SK-N-SH (cell line): Measurements from ENCODE around the gene MEA1. TPM values are rescaled to one million over a fixed set of nuclear protein-coding genes. Genes with fewer than 3 reads are reported as not detected.

Source experiments
- CTCF ChIA-PET: fragments of 300-600, 350-600 bp; formaldehyde crosslinking; extraction: SDS; loops from one replicate; lab custom pipeline; 2021; lab: Yijun Ruan, JAX
- POLR2A ChIA-PET: fragments of 350-600 bp; sonication (Branson Sonifier 250); formaldehyde crosslinking; extraction: SDS; loops from one replicate; lab custom pipeline; 2020; ENCODE audit warnings: antibody characterized with exemption, inconsistent platforms; lab: Yijun Ruan, JAX
- DNase-seq: peaks from one replicate; pipeline ENCODE4 v3.0.0; 2012
- H2AFZ ChIP-seq: fragments of 200-600 bp; sonication (generic); 2 replicates; pipeline ENCODE4 v1.8.1; 2016; ENCODE audit warnings: antibody characterized with exemption, mild to moderate bottlenecking, low read depth
- H3F3A ChIP-seq: fragments of 200-600 bp; sonication (generic); replicated peaks from 2 replicates; pipeline ENCODE3; 2016; ENCODE audit warnings: antibody characterized with exemption, mild to moderate bottlenecking; ENCODE audit not compliant: insufficient read depth
- H3K27ac ChIP-seq, 2 experiments: fragments of 200-500 bp in 1 of 2; fragments of 200-600 bp in 1 of 2; sonication (Bioruptor generic) in 1 of 2; sonication (generic), shearing (Covaris generic) in 1 of 2; 2 replicates each; pipeline versions ENCODE4 v1.5.1 to v1.6.1; 2014 to 2016; ENCODE audit warnings: low read depth in 2 of 2, inconsistent platforms in 1 of 2, low read length in 1 of 2, mild to moderate bottlenecking in 1 of 2, mixed read lengths in 1 of 2
- H3K27me3 ChIP-seq: fragments of 200-600 bp; sonication (generic), shearing (Covaris generic); 2 replicates; pipeline ENCODE4 v1.6.1; 2016; ENCODE audit warnings: mixed run types; ENCODE audit not compliant: insufficient read depth
- H3K36me3 ChIP-seq, 2 experiments: fragments of 200-500 bp in 1 of 2; fragments of 200-600 bp in 1 of 2; sonication (Bioruptor generic) in 1 of 2; sonication (generic) in 1 of 2; replicated peaks in 1 of 2; 2 replicates each; pipeline versions ENCODE3 to v1.5.1; 2014 to 2016; ENCODE audit warnings: low read length in 1 of 2, mild to moderate bottlenecking in 1 of 2; ENCODE audit not compliant: insufficient read depth in 2 of 2, control insufficient read depth in 1 of 2
- H3K4me1 ChIP-seq, 2 experiments: fragments of 200-500 bp in 1 of 2; fragments of 200-600 bp in 1 of 2; sonication (Bioruptor generic) in 1 of 2; sonication (generic), shearing (Covaris generic) in 1 of 2; 2 replicates each; pipeline versions ENCODE4 v1.5.1 to v1.6.1; 2014 to 2016; ENCODE audit warnings: low read depth in 1 of 2, low read length in 1 of 2, mixed run types in 1 of 2; ENCODE audit not compliant: insufficient read depth in 2 of 2, control insufficient read depth in 1 of 2
- H3K4me2 ChIP-seq: fragments of 200-600 bp; sonication (generic), shearing (Covaris generic); 2 replicates; pipeline ENCODE4 v1.6.1; 2017; ENCODE audit warnings: mixed run types
- H3K4me3 ChIP-seq, 2 experiments: fragments of 200-500 bp in 1 of 2; fragments of 200-600 bp in 1 of 2; sonication (Bioruptor generic) in 1 of 2; sonication (generic), shearing (Covaris generic) in 1 of 2; 2 replicates each; pipeline versions ENCODE4 v1.5.1 to v1.8.1; 2014 to 2016; ENCODE audit warnings: low read depth in 2 of 2, inconsistent platforms in 1 of 2, low read length in 1 of 2, mild to moderate bottlenecking in 1 of 2, mixed read lengths in 1 of 2, moderate library complexity in 1 of 2
- H3K79me2 ChIP-seq: fragments of 200-600 bp; sonication (generic); 2 replicates; pipeline ENCODE4 v1.8.1; 2017; ENCODE audit warnings: mild to moderate bottlenecking; ENCODE audit not compliant: insufficient read depth
- H3K9ac ChIP-seq: fragments of 200-600 bp; sonication (generic); 2 replicates; pipeline ENCODE4 v1.6.1; 2017; ENCODE audit warnings: mixed run types
- H3K9me2 ChIP-seq: fragments of 200-600 bp; sonication (generic); 2 replicates; pipeline ENCODE4 v1.6.1; 2017; ENCODE audit warnings: mixed run types
- H3K9me3 ChIP-seq: fragments of 200-600 bp; sonication (generic); 2 replicates; pipeline ENCODE4 v1.6.1; 2017; ENCODE audit warnings: mixed run types, mild to moderate bottlenecking, moderate library complexity
- H4K20me1 ChIP-seq: fragments of 200-600 bp; sonication (generic); 2 replicates; pipeline ENCODE4 v1.6.1; 2017; ENCODE audit warnings: mild to moderate bottlenecking, mixed run types; ENCODE audit not compliant: insufficient read depth
- ELF1 ChIP-seq: IDR thresholded peaks from 2 replicates; pipeline ENCODE4 v1.4.0; 2012
- EZH2phosphoT487 ChIP-seq: fragments of 200-600 bp; sonication (generic); IDR thresholded peaks from 2 replicates; pipeline ENCODE4 v1.6.1; 2017; ENCODE audit warnings: low read depth, mixed run types, mild to moderate bottlenecking, antibody characterized with exemption, moderate library complexity, borderline replicate concordance
- FOSL2 ChIP-seq: IDR thresholded peaks from 2 replicates; pipeline ENCODE4 v1.4.0; 2012; ENCODE audit warnings: low read depth, mild to moderate bottlenecking, moderate library complexity, borderline replicate concordance
- FOXM1 ChIP-seq: IDR thresholded peaks from 2 replicates; pipeline ENCODE4 v1.4.0; 2012; ENCODE audit warnings: low read depth, mild to moderate bottlenecking
- GABPA ChIP-seq: IDR thresholded peaks from 2 replicates; pipeline ENCODE4 v1.4.0; 2012; ENCODE audit warnings: low read depth, mild to moderate bottlenecking
- RAD21 ChIP-seq: IDR thresholded peaks from 2 replicates; pipeline ENCODE4 v1.6.1; 2012; ENCODE audit warnings: mild to moderate bottlenecking, low read length
- RCOR1 ChIP-seq: fragments of 150-350 bp; IDR thresholded peaks from 2 replicates; pipeline ENCODE4 v1.6.1; 2017; ENCODE audit warnings: antibody characterized with exemption, low read length
- TCF12 ChIP-seq: IDR thresholded peaks from 2 replicates; pipeline ENCODE4 v1.4.0; 2012
- TEAD4 ChIP-seq: IDR thresholded peaks from 2 replicates; pipeline ENCODE4 v1.4.0; 2012; ENCODE audit warnings: mild to moderate bottlenecking, borderline replicate concordance; ENCODE audit not compliant: insufficient read depth
- USF2 ChIP-seq: fragments of 150-350 bp; IDR thresholded peaks from 2 replicates; pipeline ENCODE4 v1.6.1; 2017; ENCODE audit warnings: antibody characterized with exemption, low read length, low read depth, borderline replicate concordance
- WGBS: methylation state at CpG from one replicate; pipeline ENCODE4 v1.1.6; 2017; ENCODE audit warnings: low lambda C conversion rate; 5-methylcytosine and 5-hydroxymethylcytosine counted together
- polyA plus RNA-seq, 3 experiments: library from polyadenylated mRNA; depleted of rRNA; stranded (reverse); fragments of >200 nt; gene quantifications; 2 replicates each; pipeline ENCODE4 v1.2.3, GENCODE V29; 2012

MEA1 gene
- polyA plus RNA-seq, 1 of the 3 experiments (the other 2 are of a cell fraction), result 171 TPM

- no peaks in the 10 kb centered on the region for H3F3A ChIP-seq
- WGBS, result 91% methylated on average over 12 of the region's 12 CpGs
- TF ChIP-seq USF2 (no peak), FOSL2 (no peak), RCOR1 (no peak), GABPA (no peak), EZH2phosphoT487 (no peak), RAD21 (no peak), FOXM1 (no peak), TEAD4 (no peak), TCF12 (no peak)
- no peaks in the 10 kb centered on the region for H3K27me3 ChIP-seq
- H2AFZ ChIP-seq, result no peak overlapping the region
- no peak overlapping the region for H3K9ac ChIP-seq
- H3K4me1 ChIP-seq, result peaks cover 0 to 14% of the 10 kb centered on the region in 2 experiments; a peak in 2 of 4 replicates
- CTCF ChIA-PET, result interaction anchor here (0.7 to 3.3 kb wide), 3 partner anchors 55 to 80 kb away, joined by 3 to 18 read pairs (median 3); no protein-coding TSS in a partner anchor
- H3K4me2 ChIP-seq, result no peak overlapping the region
- POLR2A ChIA-PET, result no interaction called here
- no peaks in the 10 kb centered on the region for H3K9me3 ChIP-seq
- peaks cover 14% of the 10 kb centered on the region for H3K79me2 ChIP-seq
- H3K27ac ChIP-seq, result no peak overlapping the region
- H4K20me1 ChIP-seq, result no peaks in the 10 kb centered on the region
- peaks cover 0 to 8% of the 10 kb centered on the region in 2 experiments for H3K36me3 ChIP-seq
- H3K9me2 ChIP-seq, result no peaks in the 10 kb centered on the region
- H3K4me3 ChIP-seq, result no peak overlapping the region
- no peak for DNase-seq
Observed at GRCh38 chr6:43062818-43063217, 49.1 kb upstream of the MEA1 start.

GRCh38 chr6:43061861-43062260, 48.1 kb upstream of the MEA1 start:
- Histone ChIP-seq H3K27ac (no peak overlapping the region), H3K4me3 (no peak overlapping the region), H3F3A (no peaks in the 10 kb centered on the region), H3K36me3 (peaks cover 0 to 10% of the 10 kb centered on the region in 2 experiments), H3K9me3 (no peaks in the 10 kb centered on the region), H2AFZ (no peak overlapping the region), H3K27me3 (no peaks in the 10 kb centered on the region), H4K20me1 (no peaks in the 10 kb centered on the region), H3K9ac (no peak overlapping the region), H3K9me2 (no peaks in the 10 kb centered on the region), H3K4me1 (peaks cover 0 to 14% of the 10 kb centered on the region in 2 experiments; a peak in 2 of 4 replicates), H3K4me2 (no peak overlapping the region), H3K79me2 (peaks cover 23% of the 10 kb centered on the region)
- no peak for TF ChIP-seq ELF1
- WGBS, result 66% methylated on average over 2 of the region's 2 CpGs
- DNase-seq, result no peak
- ChIA-PET CTCF (interaction anchor here (2.7 kb wide), 1 partner anchor 81 kb away, joined by 12 read pairs; no protein-coding TSS in a partner anchor), POLR2A (no interaction called here)
